22Rv1 (cell line): ENCODE measurements around the gene C6orf132.

Source experiments
- ZFX ChIP-seq: fragments of 450-650 bp; IDR thresholded peaks from 2 replicates; pipeline ENCODE4 v1.6.1; 2017; ENCODE audit warnings: antibody characterized with exemption, borderline replicate concordance
- TF ChIP-seq, protein P1 (sequence below): fragments of 450-650 bp; IDR thresholded peaks from 2 replicates; pipeline ENCODE4 v1.5.1; 2017; ENCODE audit warnings: mild to moderate bottlenecking

DNA sequence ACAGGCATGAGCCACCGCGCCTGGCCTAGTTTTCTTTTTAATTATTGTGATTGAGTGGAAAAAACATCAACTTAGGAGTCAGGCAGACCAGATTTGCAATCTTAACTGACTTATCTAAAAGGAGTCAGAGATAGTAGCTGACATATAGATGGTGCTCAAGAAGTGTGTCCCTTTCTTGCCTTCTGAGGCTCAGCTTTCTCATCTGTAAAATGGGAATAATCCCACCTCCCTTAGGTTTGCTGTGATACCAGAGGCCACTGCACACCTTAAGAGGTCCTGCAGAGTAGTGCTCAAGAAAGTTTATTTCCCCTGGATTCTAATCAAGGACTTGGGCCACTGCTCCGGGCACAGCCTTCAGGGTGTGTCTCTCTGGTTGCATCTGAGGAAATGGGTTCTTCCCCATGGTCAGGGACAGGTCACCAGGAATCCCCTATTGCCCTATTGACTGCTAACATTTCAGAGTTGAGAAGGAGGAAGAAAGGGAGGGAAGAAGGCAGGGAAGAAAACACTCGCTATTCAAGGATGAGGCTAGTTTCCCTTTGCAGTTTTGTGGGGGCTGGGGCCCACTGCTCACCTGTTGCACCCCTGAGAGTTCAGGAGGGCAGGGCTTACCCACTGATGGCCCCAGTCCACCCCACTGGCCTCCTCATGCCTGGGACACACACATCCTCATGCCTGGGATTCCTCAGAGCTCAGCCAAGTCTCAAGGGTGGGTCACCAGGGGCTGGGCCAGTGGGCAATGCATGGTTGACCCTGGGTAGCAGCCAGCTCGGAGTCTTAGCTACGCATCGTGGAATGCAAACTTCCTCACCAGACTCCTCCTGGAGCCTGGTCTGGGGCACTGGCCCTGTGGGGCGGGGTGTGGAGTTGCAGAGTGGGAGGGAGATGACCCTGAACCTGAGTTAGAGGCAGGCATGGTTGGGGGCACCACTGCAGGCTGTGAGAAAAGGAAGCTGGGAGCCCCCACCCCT lies 21.2 kb downstream of the C6orf132 start:
- TF ChIP-seq, protein P1, sequence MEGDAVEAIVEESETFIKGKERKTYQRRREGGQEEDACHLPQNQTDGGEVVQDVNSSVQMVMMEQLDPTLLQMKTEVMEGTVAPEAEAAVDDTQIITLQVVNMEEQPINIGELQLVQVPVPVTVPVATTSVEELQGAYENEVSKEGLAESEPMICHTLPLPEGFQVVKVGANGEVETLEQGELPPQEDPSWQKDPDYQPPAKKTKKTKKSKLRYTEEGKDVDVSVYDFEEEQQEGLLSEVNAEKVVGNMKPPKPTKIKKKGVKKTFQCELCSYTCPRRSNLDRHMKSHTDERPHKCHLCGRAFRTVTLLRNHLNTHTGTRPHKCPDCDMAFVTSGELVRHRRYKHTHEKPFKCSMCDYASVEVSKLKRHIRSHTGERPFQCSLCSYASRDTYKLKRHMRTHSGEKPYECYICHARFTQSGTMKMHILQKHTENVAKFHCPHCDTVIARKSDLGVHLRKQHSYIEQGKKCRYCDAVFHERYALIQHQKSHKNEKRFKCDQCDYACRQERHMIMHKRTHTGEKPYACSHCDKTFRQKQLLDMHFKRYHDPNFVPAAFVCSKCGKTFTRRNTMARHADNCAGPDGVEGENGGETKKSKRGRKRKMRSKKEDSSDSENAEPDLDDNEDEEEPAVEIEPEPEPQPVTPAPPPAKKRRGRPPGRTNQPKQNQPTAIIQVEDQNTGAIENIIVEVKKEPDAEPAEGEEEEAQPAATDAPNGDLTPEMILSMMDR: no peak
- no peak for TF ChIP-seq ZFX
